Activated CD4-positive, alpha-beta memory T cell treated with anti-CD3 and anti-CD28 coated beads for 36 hours (primary cell): ENCODE measurements around the gene NKAIN2. TPM values are rescaled to one million over a fixed set of nuclear protein-coding genes. Genes with fewer than 3 reads are reported as not detected.
"Not testable (repeated sequence)": the region's sequence is repeated elsewhere in the genome, so short reads cannot be mapped to it uniquely, and the experiment has no call there.

Experiments used
- CTCF ChIA-PET: fragments of 350-600 bp; sonication (Branson Sonifier 250); formaldehyde crosslinking; loops from one replicate; lab custom pipeline; 2021; ENCODE audit warnings: antibody characterized with exemption, inconsistent platforms; lab: Charles Lee
- POLR2A ChIA-PET: fragments of 350-600 bp; sonication (Branson Sonifier 250); formaldehyde crosslinking; loops from one replicate; lab custom pipeline; 2021; ENCODE audit warnings: antibody characterized with exemption; lab: Charles Lee
- DNase-seq: peaks from one replicate; pipeline ENCODE4 v3.0.0-alpha.2; 2020
- H3K27ac Mint-ChIP-seq: one replicate; pipeline ENCODE4 v1.8.0; 2021; ENCODE audit warnings: mixed read lengths
- H3K27me3 Mint-ChIP-seq: one replicate; pipeline ENCODE4 v1.8.0; 2021; ENCODE audit warnings: mixed read lengths
- H3K36me3 Mint-ChIP-seq: one replicate; pipeline ENCODE4 v1.8.0; 2021; ENCODE audit warnings: mixed read lengths
- H3K4me1 Mint-ChIP-seq: one replicate; pipeline ENCODE4 v1.8.0; 2021; ENCODE audit warnings: low read depth, mixed read lengths
- H3K4me3 Mint-ChIP-seq: one replicate; pipeline ENCODE4 v1.8.0; 2021; ENCODE audit warnings: mild to moderate bottlenecking, mixed read lengths
- H3K9me3 Mint-ChIP-seq: one replicate; pipeline ENCODE4 v1.8.0; 2021; ENCODE audit warnings: mixed read lengths
- intact Hi-C: fragments of 100-400 bp; cut with micrococcal nuclease; formaldehyde crosslinking; loops from one replicate; pipeline ENCODE4 v1.15.1; 2023
- total RNA-seq, 2 experiments: library from RNA; stranded (reverse); gene quantifications; one replicate each; pipeline ENCODE4 v1.2.3, GENCODE V29; 2021

NKAIN2 gene
- total RNA-seq, 2 experiments from 2014 or later, result not detected

DNA sequence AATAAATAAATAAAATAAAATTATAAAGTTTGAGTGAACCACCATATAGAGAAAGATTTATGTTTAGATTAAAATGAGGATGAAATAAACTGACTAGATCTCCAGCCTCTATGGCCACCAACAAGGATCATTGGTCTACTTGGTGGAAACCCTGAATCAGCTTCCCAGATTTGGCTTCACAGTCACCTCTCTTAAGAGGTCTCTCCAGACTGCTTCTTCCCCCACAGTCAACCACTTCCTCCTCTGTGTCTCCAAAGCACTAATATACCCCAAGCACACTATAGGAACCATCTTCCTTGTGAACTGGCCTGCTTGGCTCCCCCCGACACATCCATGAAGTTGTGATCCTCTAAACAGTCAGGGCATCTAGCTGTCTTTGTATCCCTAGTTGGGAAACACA, 629.0 kb downstream of the NKAIN2 start:
- Mint-ChIP-seq H3K36me3 (no peaks in the 10 kb centered on the region), H3K9me3 (peaks cover 2% of the 10 kb centered on the region), H3K27ac (no peak overlapping the region), H3K4me1 (no peaks in the 10 kb centered on the region), H3K4me3 (no peak overlapping the region), H3K27me3 (no peaks in the 10 kb centered on the region)
- DNase-seq, result no peak
- POLR2A ChIA-PET, result no interaction called here
- intact Hi-C loops, result no loop called here
- CTCF ChIA-PET, result no interaction called here

DNA sequence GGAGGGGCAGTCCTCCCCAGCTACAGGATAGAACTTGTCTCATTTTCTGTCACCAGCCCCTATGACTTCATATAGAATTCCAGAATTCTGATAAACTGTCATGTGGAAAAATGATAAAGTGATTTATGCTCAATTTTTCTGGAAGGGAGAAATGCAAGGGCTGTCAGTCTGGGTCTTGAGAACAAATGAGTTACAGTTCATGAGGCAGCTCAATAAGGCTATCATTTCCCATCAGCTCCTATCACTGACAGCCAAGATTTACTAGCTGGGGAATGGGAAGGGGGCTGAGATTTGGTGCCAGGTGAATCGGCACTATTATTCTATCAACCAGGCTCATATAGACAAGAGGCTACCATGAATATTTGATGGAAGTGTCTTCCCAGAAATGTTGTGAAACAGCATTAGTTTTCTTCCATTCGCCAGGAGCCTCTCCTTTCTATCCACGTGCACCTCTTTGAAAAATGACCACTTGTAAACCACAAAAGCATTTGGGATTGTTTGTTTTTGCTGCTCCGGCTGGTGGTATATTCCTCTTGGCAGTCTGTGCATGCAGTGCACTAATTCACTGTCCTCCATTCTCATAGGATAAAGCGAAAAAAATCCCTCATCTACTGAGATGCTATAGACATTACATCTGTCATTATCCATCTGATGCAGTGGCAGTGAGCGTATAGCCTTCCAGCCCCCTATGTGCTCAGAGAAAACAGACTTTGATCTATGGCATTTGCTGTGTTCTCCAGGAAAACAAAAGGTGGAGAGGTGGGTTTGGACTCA, 629.9 kb downstream of the NKAIN2 start:
- intact Hi-C loops, result no loop called here
- no peak for DNase-seq
- ChIA-PET POLR2A (no interaction called here), CTCF (no interaction called here)
- Mint-ChIP-seq H3K36me3 (no peaks in the 10 kb centered on the region), H3K4me1 (no peaks in the 10 kb centered on the region), H3K27ac (no peak overlapping the region), H3K4me3 (no peak overlapping the region), H3K9me3 (peaks cover 2% of the 10 kb centered on the region), H3K27me3 (no peaks in the 10 kb centered on the region)

DNA sequence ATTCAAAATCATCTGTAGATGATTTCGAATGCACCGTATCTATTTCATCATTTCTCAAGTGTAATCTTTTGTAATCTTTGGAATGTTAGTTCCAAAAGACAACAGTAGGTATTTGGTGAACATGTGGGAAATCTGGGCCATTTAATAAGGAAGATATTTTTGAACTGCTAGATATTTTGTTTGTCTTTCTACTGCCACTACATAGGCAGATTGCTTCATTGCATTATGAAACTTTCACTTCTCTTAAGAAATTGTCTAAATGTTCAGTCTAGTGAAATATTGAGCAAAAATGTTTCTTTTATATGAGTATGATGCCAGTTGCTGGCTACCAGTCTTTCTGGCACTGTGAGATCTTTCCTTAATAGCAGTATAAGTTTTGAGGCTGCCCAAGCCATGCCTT, 630.8 kb downstream of the NKAIN2 start:
- H3K36me3 Mint-ChIP-seq, result no peaks in the 10 kb centered on the region
- no peak overlapping the region for H3K4me3 Mint-ChIP-seq
- H3K27me3 Mint-ChIP-seq, result no peaks in the 10 kb centered on the region
- H3K27ac Mint-ChIP-seq, result no peak overlapping the region
- intact Hi-C loops, result no loop called here
- ChIA-PET CTCF (no interaction called here), POLR2A (no interaction called here)
- no peaks in the 10 kb centered on the region for H3K4me1 Mint-ChIP-seq
- no peak for DNase-seq
- peaks cover 2% of the 10 kb centered on the region for H3K9me3 Mint-ChIP-seq

DNA sequence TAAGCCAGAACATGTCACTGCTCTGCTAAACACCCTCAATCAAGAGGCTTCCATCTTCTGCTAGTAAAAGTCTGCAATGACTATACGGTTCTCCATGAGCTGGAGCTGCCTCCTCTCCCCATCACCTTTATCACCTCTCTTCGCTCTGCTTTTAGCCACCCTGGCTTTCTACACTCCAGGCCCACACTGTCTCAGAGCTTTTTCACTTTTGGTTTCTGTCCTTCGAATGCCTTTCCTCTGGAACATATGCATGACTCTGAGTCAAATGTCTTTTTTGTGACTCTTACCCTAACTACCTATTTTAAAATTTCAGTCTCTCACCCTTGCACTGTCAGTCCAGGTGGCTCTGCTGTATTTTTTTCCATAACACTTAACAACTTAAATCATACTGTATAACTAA, 633.1 kb downstream of the NKAIN2 start:
- H3K27ac Mint-ChIP-seq, result no peak overlapping the region

DNA sequence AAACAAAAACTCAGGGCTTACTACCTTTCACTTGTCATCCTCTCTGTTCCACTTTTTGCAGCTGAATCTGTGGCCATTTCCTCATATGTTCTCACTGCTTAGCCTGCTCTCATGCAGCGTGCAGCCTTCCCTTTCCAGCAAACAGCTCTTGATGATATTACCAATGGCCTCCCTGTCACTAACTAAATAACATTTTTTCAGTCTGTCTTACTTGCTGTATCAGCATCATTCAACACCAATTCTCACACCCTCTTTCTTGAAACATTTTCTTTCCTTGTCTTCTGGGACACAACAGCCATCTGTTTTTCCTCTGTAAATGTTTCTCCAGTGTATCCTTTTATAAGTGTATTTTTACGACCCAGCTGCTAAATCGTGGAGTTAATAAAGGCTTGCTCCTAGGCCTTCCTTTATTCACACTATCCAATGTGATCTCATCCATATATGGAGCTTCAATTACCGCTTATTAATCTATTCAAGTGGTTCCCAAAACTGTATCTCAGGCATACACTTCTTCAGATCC, 634.9 kb downstream of the NKAIN2 start:
- POLR2A ChIA-PET, result no interaction called here
- H3K9me3 Mint-ChIP-seq, result no peaks in the 10 kb centered on the region
- H3K36me3 Mint-ChIP-seq, result no peaks in the 10 kb centered on the region
- H3K4me1 Mint-ChIP-seq, result no peaks in the 10 kb centered on the region
- no peak overlapping the region for H3K27ac Mint-ChIP-seq
- no peak for DNase-seq
- CTCF ChIA-PET, result no interaction called here
- intact Hi-C loops, result no loop called here
- no peaks in the 10 kb centered on the region for H3K27me3 Mint-ChIP-seq
- H3K4me3 Mint-ChIP-seq, result no peak overlapping the region

More for the DNA sequence above, 633.1 kb downstream of the NKAIN2 start:
- ChIA-PET CTCF (no interaction called here), POLR2A (no interaction called here)
- intact Hi-C loops, result no loop called here
- Mint-ChIP-seq H3K9me3 (no peaks in the 10 kb centered on the region), H3K27me3 (no peaks in the 10 kb centered on the region), H3K4me1 (no peaks in the 10 kb centered on the region), H3K4me3 (no peak overlapping the region), H3K36me3 (no peaks in the 10 kb centered on the region)
- DNase-seq, result no peak

DNA sequence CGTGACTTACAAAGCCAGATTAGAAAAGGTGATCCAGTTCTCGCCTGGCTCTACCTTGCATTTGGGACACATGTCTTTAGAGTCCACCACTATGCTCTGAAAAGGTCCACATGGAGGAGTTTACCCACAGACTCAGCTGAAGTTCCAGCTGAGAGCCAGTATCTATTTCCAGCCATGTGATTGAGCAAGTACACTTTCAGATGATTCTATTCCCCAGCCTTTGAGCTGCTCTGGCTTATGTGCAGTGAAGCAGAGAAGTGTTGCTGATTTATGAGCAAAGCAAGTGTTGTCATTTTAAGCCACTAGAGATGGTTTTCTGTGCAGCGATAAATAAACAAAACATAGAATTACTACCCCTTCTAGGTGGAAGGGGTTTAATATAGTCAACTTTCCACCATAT, 637.8 kb downstream of the NKAIN2 start:
- H3K36me3 Mint-ChIP-seq, result no peaks in the 10 kb centered on the region
- no peaks in the 10 kb centered on the region for H3K27me3 Mint-ChIP-seq
- H3K27ac Mint-ChIP-seq, result no peak overlapping the region
- no peak overlapping the region for H3K4me3 Mint-ChIP-seq
- ChIA-PET POLR2A (no interaction called here), CTCF (no interaction called here)
- DNase-seq, result no peak
- intact Hi-C loops, result no loop called here
- H3K9me3 Mint-ChIP-seq, result no peaks in the 10 kb centered on the region
- H3K4me1 Mint-ChIP-seq, result no peaks in the 10 kb centered on the region

DNA sequence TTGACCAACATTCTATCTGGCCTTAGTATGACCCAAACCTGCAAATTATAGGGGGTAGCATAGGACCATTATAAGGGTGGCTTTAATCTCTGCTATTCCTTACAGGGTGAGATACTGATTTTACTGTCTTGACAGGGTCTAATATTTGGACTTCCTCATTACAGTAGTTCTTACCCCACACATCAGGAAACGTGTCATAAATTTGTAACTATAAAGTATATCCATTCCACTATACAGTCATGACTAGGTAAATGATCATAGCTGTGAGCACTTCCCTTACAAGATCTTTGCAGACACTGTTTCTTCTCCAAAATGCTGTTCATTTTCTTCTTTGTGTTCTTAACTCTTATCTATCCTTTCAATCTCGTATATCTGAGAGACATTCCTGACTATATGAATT, 639.9 kb downstream of the NKAIN2 start:
- no peaks in the 10 kb centered on the region for H3K9me3 Mint-ChIP-seq
- H3K27me3 Mint-ChIP-seq, result no peaks in the 10 kb centered on the region
- no peak for DNase-seq
- no peaks in the 10 kb centered on the region for H3K36me3 Mint-ChIP-seq
- POLR2A ChIA-PET, result no interaction called here
- H3K27ac Mint-ChIP-seq, result no peak overlapping the region
- no peak overlapping the region for H3K4me3 Mint-ChIP-seq
- no peaks in the 10 kb centered on the region for H3K4me1 Mint-ChIP-seq
- CTCF ChIA-PET, result no interaction called here
- intact Hi-C loops, result no loop called here

DNA sequence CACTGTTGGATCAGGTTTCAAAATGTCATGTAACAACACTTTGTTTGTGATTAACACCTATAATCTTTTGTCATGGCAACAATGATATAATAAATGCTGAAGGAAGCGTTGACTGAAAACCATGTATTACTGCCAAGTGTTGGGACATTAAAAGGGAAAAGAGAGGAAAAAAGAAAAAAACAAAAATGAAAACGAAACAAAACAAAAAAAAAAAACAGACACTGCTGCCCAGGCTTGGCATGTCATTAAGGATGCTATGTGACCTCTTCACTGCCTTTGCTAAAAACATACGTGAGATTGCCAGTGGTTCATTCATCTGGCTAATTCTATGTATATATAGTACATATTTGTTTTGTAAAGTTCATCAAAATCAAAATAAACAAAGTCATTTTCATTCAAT, 641.9 kb downstream of the NKAIN2 start:
- no peaks in the 10 kb centered on the region for H3K36me3 Mint-ChIP-seq
- no peaks in the 10 kb centered on the region for H3K27me3 Mint-ChIP-seq
- CTCF ChIA-PET, result no interaction called here
- H3K4me3 Mint-ChIP-seq, result no peak overlapping the region
- DNase-seq, result no peak
- POLR2A ChIA-PET, result no interaction called here
- no peaks in the 10 kb centered on the region for H3K9me3 Mint-ChIP-seq
- H3K27ac Mint-ChIP-seq, result no peak overlapping the region
- H3K4me1 Mint-ChIP-seq, result no peaks in the 10 kb centered on the region
- intact Hi-C loops, result no loop called here

DNA sequence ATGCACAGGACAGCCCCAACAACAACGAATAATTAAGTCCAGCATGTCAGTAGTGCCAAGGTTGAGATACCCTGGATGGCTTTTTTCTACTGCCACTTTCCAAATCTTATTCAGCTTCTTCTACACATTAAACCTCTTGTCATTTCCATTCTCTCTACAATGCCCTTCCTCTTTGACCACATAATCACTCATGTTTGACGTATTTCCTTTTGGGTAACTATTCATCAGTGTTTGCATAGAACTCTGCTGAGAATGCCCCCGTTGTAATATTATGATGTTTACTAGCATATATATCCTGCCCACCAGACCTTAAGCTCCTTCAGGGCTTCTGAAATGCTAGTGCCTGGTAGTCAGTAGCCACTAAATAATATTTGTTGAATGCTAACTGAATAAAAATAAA, 643.3 kb downstream of the NKAIN2 start:
- intact Hi-C loops, result no loop called here
- H3K9me3 Mint-ChIP-seq, result no peaks in the 10 kb centered on the region
- no peaks in the 10 kb centered on the region for H3K4me1 Mint-ChIP-seq
- ChIA-PET CTCF (no interaction called here), POLR2A (no interaction called here)
- no peaks in the 10 kb centered on the region for H3K27me3 Mint-ChIP-seq
- H3K27ac Mint-ChIP-seq, result no peak overlapping the region
- no peak overlapping the region for H3K4me3 Mint-ChIP-seq
- DNase-seq, result no peak
- no peaks in the 10 kb centered on the region for H3K36me3 Mint-ChIP-seq

DNA sequence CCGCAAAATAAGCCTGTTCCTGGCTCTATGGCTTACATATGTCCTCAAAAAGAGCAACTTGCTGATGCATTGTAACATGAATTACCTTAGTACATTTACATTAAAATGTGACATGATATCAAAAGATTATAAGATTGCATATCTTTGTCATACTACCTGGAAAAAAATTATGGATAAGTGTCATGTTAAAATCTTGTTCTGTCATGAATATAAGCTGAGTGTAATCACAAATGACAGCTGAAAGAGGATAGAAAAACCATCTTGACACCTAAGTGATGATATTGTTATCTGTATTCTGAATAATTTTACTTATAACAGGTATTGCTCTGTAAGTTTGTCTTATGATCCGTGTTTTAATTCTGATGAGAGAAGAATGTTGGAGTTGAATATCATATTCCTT, 655.6 kb downstream of the NKAIN2 start:
- Mint-ChIP-seq H3K36me3 (no peaks in the 10 kb centered on the region), H3K27me3 (no peaks in the 10 kb centered on the region)
- CTCF ChIA-PET, result no interaction called here

DNA sequence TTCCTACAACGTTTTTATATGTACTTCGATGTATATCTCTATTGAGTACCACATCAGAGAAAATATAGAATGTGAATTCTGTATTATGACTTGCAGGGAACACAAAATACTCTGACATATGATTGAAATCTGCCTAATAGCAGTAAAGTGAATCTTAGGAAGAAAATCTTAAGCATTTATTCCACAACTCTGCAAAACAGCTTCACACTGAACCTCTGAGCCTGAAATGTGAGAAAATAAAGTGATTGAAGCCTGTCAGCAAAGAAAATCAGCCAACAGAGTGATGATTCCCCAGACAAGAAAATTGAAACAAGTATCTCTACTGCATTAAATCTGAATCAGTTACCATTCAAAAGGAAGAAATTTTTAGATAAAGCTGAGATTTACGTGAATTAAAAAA, 659.1 kb downstream of the NKAIN2 start:
- CTCF ChIA-PET, result no interaction called here

More for the DNA sequence above, 655.6 kb downstream of the NKAIN2 start:
- no peak overlapping the region for H3K27ac Mint-ChIP-seq
- H3K4me1 Mint-ChIP-seq, result no peaks in the 10 kb centered on the region
- intact Hi-C loops, result no loop called here
- H3K4me3 Mint-ChIP-seq, result no peak overlapping the region
- no peaks in the 10 kb centered on the region for H3K9me3 Mint-ChIP-seq
- no peak for DNase-seq
- POLR2A ChIA-PET, result no interaction called here

DNA sequence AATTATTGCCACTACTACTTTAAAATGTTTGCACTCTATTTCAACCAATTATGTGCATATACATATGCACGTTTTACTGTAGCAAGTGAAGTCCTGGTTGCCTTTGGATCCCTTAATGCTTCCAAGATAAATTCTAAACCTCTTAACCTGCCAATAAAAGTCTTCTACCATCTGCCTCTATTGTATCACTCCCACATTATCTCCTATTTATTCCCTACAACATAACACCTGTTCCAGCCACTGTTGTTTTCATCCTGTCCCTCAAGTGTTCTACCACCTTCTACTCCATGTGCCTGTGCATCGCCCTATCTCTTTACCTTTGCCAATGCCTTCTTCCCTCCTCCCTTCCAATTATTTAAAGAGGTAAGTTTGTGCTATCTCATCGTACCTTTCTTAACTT, 659.6 kb downstream of the NKAIN2 start:
- intact Hi-C loops, result no loop called here
- H3K4me1 Mint-ChIP-seq, result no peaks in the 10 kb centered on the region
- H3K27ac Mint-ChIP-seq, result no peak overlapping the region
- CTCF ChIA-PET, result no interaction called here
- H3K4me3 Mint-ChIP-seq, result no peak overlapping the region
- H3K36me3 Mint-ChIP-seq, result no peaks in the 10 kb centered on the region
- DNase-seq, result no peak
- H3K9me3 Mint-ChIP-seq, result peaks cover 4% of the 10 kb centered on the region
- no peaks in the 10 kb centered on the region for H3K27me3 Mint-ChIP-seq
- POLR2A ChIA-PET, result no interaction called here

More for the DNA sequence above, 659.1 kb downstream of the NKAIN2 start:
- H3K4me3 Mint-ChIP-seq, result no peak overlapping the region
- H3K27ac Mint-ChIP-seq, result no peak overlapping the region
- POLR2A ChIA-PET, result no interaction called here
- DNase-seq, result no peak
- no peaks in the 10 kb centered on the region for H3K4me1 Mint-ChIP-seq
- intact Hi-C loops, result no loop called here
- H3K36me3 Mint-ChIP-seq, result no peaks in the 10 kb centered on the region
- peaks cover 4% of the 10 kb centered on the region for H3K9me3 Mint-ChIP-seq
- no peaks in the 10 kb centered on the region for H3K27me3 Mint-ChIP-seq

DNA sequence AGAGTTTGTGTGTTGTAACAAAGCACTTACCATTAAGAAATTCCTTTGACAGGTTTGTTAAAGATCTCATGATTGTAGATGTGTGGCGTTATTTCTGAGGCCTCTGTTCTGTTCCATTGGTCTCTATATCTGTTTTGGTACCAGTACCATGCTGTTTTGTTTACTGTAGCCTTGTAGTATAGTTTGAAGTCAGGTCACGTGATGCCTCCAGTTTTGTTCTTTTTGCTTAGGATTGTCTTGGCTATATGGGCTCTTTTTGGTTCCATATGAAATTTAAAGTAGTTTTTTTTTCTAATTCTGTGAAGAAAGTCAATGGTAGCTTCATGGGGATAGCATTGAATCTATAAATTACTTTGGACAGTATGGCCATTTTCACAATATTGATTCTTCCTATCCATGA, 660.9 kb downstream of the NKAIN2 start:
- CTCF ChIA-PET, H3K27ac Mint-ChIP-seq, intact Hi-C loops, DNase-seq, H3K4me1 Mint-ChIP-seq, H3K9me3 Mint-ChIP-seq, H3K27me3 Mint-ChIP-seq, H3K36me3 Mint-ChIP-seq, POLR2A ChIA-PET, H3K4me3 Mint-ChIP-seq: not testable (repeated sequence)
